IMR-90 (cell line): ENCODE data around the gene CCL2.

Experiments
- CEBPB ChIP-seq: IDR thresholded peaks from 2 replicates; pipeline ENCODE4 v1.6.1; 2012; ENCODE audit warnings: low read depth, low read length, improper control_type of control experiment
- FOS ChIP-seq: fragments of 150-350 bp; IDR thresholded peaks from 2 replicates; pipeline ENCODE4 v1.6.1; 2016; ENCODE audit warnings: low read depth, low read length
- MXI1 ChIP-seq: IDR thresholded peaks from 2 replicates; pipeline ENCODE4 v1.6.1; 2012; ENCODE audit warnings: low read depth, mild to moderate bottlenecking, low read length, moderate library complexity, borderline replicate concordance
- NFE2L2 ChIP-seq: fragments of 150-350 bp; IDR thresholded peaks from 2 replicates; pipeline ENCODE4 v1.6.1; 2016; ENCODE audit warnings: low read depth, mild to moderate bottlenecking, low read length
- POLR2A ChIP-seq: IDR thresholded peaks from 2 replicates; pipeline ENCODE4 v1.6.1; 2012; ENCODE audit warnings: mild to moderate bottlenecking, low read depth, low read length
- RCOR1 ChIP-seq: IDR thresholded peaks from 2 replicates; pipeline ENCODE4 v1.6.1; 2012; ENCODE audit warnings: mild to moderate bottlenecking, low read length, improper control_type of control experiment; ENCODE audit not compliant: insufficient replicate concordance
- SMC3 ChIP-seq: fragments of 150-350 bp; IDR thresholded peaks from 2 replicates; pipeline ENCODE4 v1.6.1; 2016; ENCODE audit warnings: low read depth, mild to moderate bottlenecking, antibody characterized with exemption, low read length, moderate library complexity
- TF ChIP-seq, protein P1 (sequence below): conservative IDR thresholded peaks from 2 replicates; pipeline ENCODE4 v1.5.1; 2012; ENCODE audit warnings: mild to moderate bottlenecking, low read depth, low read length, improper control_type of control experiment
- TF ChIP-seq, protein P2 (sequence below): fragments of 150-350 bp; IDR thresholded peaks from 2 replicates; pipeline ENCODE4 v1.6.1; 2016; ENCODE audit warnings: low read depth, mild to moderate bottlenecking, low read length, moderate library complexity, borderline replicate concordance

DNA sequence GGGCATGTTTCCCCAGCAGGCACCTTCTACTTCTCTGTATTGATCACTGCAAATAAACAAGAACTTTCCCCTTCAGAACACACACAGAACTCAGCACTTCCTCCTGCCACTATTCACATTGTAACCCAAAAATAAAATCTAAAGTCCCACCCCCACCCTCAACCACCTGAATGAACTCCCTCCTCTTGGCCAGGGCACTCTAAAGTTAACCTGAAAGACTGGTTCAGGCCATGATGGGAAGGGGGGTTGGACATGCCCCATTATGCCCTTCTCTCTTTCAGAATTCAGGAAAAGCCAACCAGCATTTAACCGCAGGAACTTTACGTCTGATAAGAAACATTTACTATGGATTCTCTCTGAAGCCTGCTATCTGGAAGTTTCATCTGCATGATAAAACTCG, 27.4 kb upstream of the CCL2 start:
- TF ChIP-seq, protein P1, sequence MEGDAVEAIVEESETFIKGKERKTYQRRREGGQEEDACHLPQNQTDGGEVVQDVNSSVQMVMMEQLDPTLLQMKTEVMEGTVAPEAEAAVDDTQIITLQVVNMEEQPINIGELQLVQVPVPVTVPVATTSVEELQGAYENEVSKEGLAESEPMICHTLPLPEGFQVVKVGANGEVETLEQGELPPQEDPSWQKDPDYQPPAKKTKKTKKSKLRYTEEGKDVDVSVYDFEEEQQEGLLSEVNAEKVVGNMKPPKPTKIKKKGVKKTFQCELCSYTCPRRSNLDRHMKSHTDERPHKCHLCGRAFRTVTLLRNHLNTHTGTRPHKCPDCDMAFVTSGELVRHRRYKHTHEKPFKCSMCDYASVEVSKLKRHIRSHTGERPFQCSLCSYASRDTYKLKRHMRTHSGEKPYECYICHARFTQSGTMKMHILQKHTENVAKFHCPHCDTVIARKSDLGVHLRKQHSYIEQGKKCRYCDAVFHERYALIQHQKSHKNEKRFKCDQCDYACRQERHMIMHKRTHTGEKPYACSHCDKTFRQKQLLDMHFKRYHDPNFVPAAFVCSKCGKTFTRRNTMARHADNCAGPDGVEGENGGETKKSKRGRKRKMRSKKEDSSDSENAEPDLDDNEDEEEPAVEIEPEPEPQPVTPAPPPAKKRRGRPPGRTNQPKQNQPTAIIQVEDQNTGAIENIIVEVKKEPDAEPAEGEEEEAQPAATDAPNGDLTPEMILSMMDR: no peak
- TF ChIP-seq MXI1 (no peak), FOS (no peak), POLR2A (no peak), NFE2L2 (no peak), CEBPB (no peak), SMC3 (no peak), RCOR1 (no peak)
- TF ChIP-seq, protein P2, sequence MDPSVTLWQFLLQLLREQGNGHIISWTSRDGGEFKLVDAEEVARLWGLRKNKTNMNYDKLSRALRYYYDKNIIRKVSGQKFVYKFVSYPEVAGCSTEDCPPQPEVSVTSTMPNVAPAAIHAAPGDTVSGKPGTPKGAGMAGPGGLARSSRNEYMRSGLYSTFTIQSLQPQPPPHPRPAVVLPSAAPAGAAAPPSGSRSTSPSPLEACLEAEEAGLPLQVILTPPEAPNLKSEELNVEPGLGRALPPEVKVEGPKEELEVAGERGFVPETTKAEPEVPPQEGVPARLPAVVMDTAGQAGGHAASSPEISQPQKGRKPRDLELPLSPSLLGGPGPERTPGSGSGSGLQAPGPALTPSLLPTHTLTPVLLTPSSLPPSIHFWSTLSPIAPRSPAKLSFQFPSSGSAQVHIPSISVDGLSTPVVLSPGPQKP: no peak
